ENCODE data around the gene FOXO3B.
"Not testable (repeated sequence)": the region's sequence is repeated elsewhere in the genome, so short reads cannot be mapped to it uniquely, and the experiment has no call there.

DNA sequence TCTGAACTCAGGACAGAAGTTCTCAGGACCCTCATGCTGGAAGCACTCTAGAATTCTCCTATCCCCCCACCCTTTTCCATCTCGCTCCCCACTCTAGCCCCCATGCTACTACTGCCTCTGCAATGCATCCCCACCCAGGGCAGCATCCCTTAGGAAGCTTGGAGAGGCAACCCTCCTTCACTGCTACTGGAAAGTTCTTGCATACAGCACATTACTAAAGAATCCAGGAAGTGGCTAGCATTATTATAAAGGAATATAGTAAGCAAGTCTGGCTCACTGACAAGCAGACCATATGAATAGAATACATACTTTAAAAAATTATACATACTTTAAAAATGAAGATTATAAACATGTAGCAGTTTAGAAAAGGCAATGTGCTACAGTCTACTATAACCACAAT, 13.5 kb downstream of the FOXO3B start:
- TF ChIP-seq, protein P1, sequence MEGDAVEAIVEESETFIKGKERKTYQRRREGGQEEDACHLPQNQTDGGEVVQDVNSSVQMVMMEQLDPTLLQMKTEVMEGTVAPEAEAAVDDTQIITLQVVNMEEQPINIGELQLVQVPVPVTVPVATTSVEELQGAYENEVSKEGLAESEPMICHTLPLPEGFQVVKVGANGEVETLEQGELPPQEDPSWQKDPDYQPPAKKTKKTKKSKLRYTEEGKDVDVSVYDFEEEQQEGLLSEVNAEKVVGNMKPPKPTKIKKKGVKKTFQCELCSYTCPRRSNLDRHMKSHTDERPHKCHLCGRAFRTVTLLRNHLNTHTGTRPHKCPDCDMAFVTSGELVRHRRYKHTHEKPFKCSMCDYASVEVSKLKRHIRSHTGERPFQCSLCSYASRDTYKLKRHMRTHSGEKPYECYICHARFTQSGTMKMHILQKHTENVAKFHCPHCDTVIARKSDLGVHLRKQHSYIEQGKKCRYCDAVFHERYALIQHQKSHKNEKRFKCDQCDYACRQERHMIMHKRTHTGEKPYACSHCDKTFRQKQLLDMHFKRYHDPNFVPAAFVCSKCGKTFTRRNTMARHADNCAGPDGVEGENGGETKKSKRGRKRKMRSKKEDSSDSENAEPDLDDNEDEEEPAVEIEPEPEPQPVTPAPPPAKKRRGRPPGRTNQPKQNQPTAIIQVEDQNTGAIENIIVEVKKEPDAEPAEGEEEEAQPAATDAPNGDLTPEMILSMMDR (IDR thresholded peaks at IDR 0.05), result not testable (repeated sequence)
- not testable (repeated sequence) for TF ChIP-seq POLR2A (IDR thresholded peaks at IDR 0.05)

Data from body of pancreas (tissue), 4 donors.